Gastroesophageal sphincter (tissue), 3 donors: ENCODE data around the gene SLC15A5.

ENCODE experiments used
- CTCF ChIP-seq, 4 experiments: fragments of 200-600 bp in 2 of 4; fragments of 450-650 bp in 2 of 4; sonication (generic) in 1 of 4; IDR thresholded peaks; one replicate each; pipeline ENCODE4 v1.5.1; 2017 to 2019; ENCODE audit warnings: antibody characterized with exemption in 4 of 4, mild to moderate bottlenecking in 2 of 4, moderate library complexity in 2 of 4
- EP300 ChIP-seq: sonication (generic); formaldehyde crosslinking; IDR thresholded peaks from one replicate; pipeline ENCODE4 v1.6.1; 2017; ENCODE audit warnings: antibody characterized with exemption, mild to moderate bottlenecking
- POLR2A ChIP-seq, 2 donors: fragments of 450-650 bp; IDR thresholded peaks; one replicate each; pipeline ENCODE4 v1.6.1; 2017; ENCODE audit warnings: antibody characterized with exemption in 2 of 2, mild to moderate bottlenecking in 2 of 2, moderate library complexity in 1 of 2
- POLR2AphosphoS5 ChIP-seq: sonication (generic); formaldehyde crosslinking; IDR thresholded peaks from one replicate; pipeline ENCODE4 v1.6.1; 2017; ENCODE audit warnings: antibody characterized with exemption

DNA sequence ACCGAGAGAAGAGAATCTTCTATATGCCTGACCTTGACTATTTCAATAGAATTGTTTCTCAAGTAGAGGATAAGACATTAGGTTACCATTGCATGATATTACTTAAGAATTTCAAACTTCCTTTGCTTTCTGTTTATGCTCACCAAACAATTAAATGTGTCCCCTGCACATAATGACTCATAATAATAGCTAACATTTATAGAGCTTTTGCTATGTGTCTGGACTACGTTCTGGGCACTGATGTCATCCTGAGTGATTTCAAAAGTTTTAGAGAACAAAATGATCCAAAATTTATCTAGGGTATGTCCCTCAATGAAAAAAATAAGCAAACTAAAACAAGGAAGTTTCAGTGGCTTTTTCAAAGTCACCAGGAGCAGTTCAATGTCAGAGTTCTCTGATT is 38.8 kb downstream of the SLC15A5 start:
- TF ChIP-seq CTCF (IDR thresholded peaks at IDR 0.05) (no peak), POLR2A (IDR thresholded peaks at IDR 0.05) (no peak), POLR2AphosphoS5 (no peak), EP300 (no peak)
